ENCODE data around the gene CMTM6. TPM values are rescaled to one million over a fixed set of nuclear protein-coding genes. Genes with fewer than 3 reads are reported as not detected.

The CMTM6 gene
- total and polyA plus RNA-seq, 7 donors = 19.9 to 82.0 (median 37.7) TPM

GRCh38 chr3:32498252-32498651 lies 4.4 kb downstream of the CMTM6 start:
- Histone ChIP-seq H3K36me3 (no peaks in the 10 kb centered on the region), H3K9me3 (no peaks in the 10 kb centered on the region), H3K27me3 (no peaks in the 10 kb centered on the region), H3K4me1 (peaks cover 0 to 34% (median 22%) of the 10 kb centered on the region in 4 donors), H3K27ac (no peak overlapping the region), H3K4me3 (no peak overlapping the region)
- 66 to 82% methylated on average over 3 of the region's 3 CpGs for WGBS, 2 donors
- intact Hi-C loops (cut with DNase I) = no loop called here
- no peak for DNase-seq
- TF ChIP-seq CTCF (IDR thresholded peaks at IDR 0.05) (no peak), POLR2A (IDR thresholded peaks at IDR 0.05) (no peak), EP300 (IDR thresholded peaks at IDR 0.05) (no peak), POLR2AphosphoS5 (IDR thresholded peaks at IDR 0.05) (no peak)

- intact Hi-C loops (cut with DNase I) = no loop called here
- peaks cover 0 to 39% (median 12%) of the 10 kb centered on the region in 4 donors for H3K4me1 ChIP-seq
- TF ChIP-seq POLR2AphosphoS5 (IDR thresholded peaks at IDR 0.05) (no peak), EP300 (IDR thresholded peaks at IDR 0.05) (no peak), CTCF (IDR thresholded peaks at IDR 0.05) (no peak), POLR2A (IDR thresholded peaks at IDR 0.05) (no peak)
Measured at GRCh38 chr3:32495609-32496008, 7.0 kb downstream of the CMTM6 start.

GRCh38 chr3:32495085-32495484 lies 7.6 kb downstream of the CMTM6 start:
- DNase-seq = no peak
- TF ChIP-seq POLR2A (IDR thresholded peaks at IDR 0.05) (no peak), CTCF (IDR thresholded peaks at IDR 0.05) (no peak), POLR2AphosphoS5 (IDR thresholded peaks at IDR 0.05) (no peak), EP300 (IDR thresholded peaks at IDR 0.05) (no peak)
- Histone ChIP-seq H3K4me3 (no peak overlapping the region), H3K36me3 (no peaks in the 10 kb centered on the region), H3K27me3 (no peaks in the 10 kb centered on the region), H3K4me1 (peaks cover 0 to 34% (median 7%) of the 10 kb centered on the region in 4 donors), H3K9me3 (no peaks in the 10 kb centered on the region), H3K27ac (no peak overlapping the region)
- intact Hi-C loops (cut with DNase I) = no loop called here

More at GRCh38 chr3:32495609-32496008, 7.0 kb downstream of the CMTM6 start:
- no peaks in the 10 kb centered on the region for H3K36me3 ChIP-seq
- no peak for DNase-seq
- WGBS, 2 donors = 73 to 82% methylated on average over 2 of the region's 2 CpGs
- no peak overlapping the region for H3K27ac ChIP-seq
- H3K4me3 ChIP-seq = no peak overlapping the region
- no peaks in the 10 kb centered on the region for H3K9me3 ChIP-seq
- H3K27me3 ChIP-seq = no peaks in the 10 kb centered on the region

GRCh38 chr3:32493437-32494414 lies 8.9 kb downstream of the CMTM6 start:
- 72 to 82% methylated on average over 3 of the region's 3 CpGs for WGBS, 2 donors
- no peak for DNase-seq
- Histone ChIP-seq H3K4me1 (peaks cover 0 to 31% (median 4%) of the 10 kb centered on the region in 4 donors), H3K4me3 (no peak overlapping the region), H3K9me3 (no peaks in the 10 kb centered on the region), H3K27me3 (no peaks in the 10 kb centered on the region), H3K27ac (no peak overlapping the region), H3K36me3 (no peaks in the 10 kb centered on the region)
- intact Hi-C loops (cut with DNase I) = no loop called here
- no peak for TF ChIP-seq CTCF (IDR thresholded peaks at IDR 0.05)
- TF ChIP-seq POLR2A (IDR thresholded peaks at IDR 0.05) = no peak

Measured in sigmoid colon (tissue), 7 donors.